K562 (cell line): ENCODE data around the gene TTLL12. TPM values are rescaled to one million over a fixed set of nuclear protein-coding genes. Genes with fewer than 3 reads are reported as not detected.

ENCODE experiments used
- ATAC-seq: fragments of 200-7000 bp; cut with Tn5 transposase; 3 replicates; pipeline ENCODE4 v1.9.1; 2020; ENCODE audit warnings: moderate library complexity
- BruUV-seq: library from RNA; stranded (reverse); fragments of 400-500 nt; replicated peaks from 2 replicates; lab custom pipeline; 2021; lab: Mats Ljungman, UMichigan
- CTCF ChIA-PET: fragments of 300-600 bp; formaldehyde crosslinking; extraction: SDS; loops from one replicate; lab custom pipeline; 2021; ENCODE audit warnings: low intra/inter-chr PET ratio; lab: Yijun Ruan, JAX
- POLR2A ChIA-PET: fragments of 300-600, 350-650 bp; sonication (Branson Sonifier 250); formaldehyde crosslinking; extraction: SDS; loops from one replicate; lab custom pipeline; 2021; ENCODE audit warnings: antibody characterized with exemption, inconsistent platforms; lab: Yijun Ruan, JAX
- DNase-seq, 4 experiments: peaks; one replicate each; pipeline versions ENCODE4 v3.0.0 to v3.0.0-alpha.2; 2011 to 2018; ENCODE audit warnings: low spot score in 3 of 4, mixed read lengths in 3 of 4; ENCODE audit errors: extremely low read depth in 1 of 4
- FAIRE-seq: peaks from 2 replicates; lab custom pipeline; 2011; peaks lifted over from hg19 to GRCh38; lab: Jason Lieb, UNC
- H2AFZ ChIP-seq: 2 replicates; pipeline ENCODE4 v1.6.0; 2011; ENCODE audit warnings: low read depth, low read length, control low read depth, inconsistent platforms
- H3K27ac ChIP-seq: fragments of 200-600 bp; 3 replicates; pipeline ENCODE4 v1.8.0; 2011; ENCODE audit warnings: low read depth, mild to moderate bottlenecking, control low read depth, inconsistent platforms, low read length, moderate library complexity, mixed read lengths; ENCODE audit errors: extremely low read depth
- H3K27me3 ChIP-seq, 2 experiments: fragments of 300-600 bp in 1 of 2; 2 replicates in 1 of 2; 3 replicates in 1 of 2; pipeline versions ENCODE4 v1.6.0 to v1.8.0; 2011; ENCODE audit warnings: inconsistent platforms in 2 of 2, low read length in 2 of 2, mild to moderate bottlenecking in 1 of 2, mixed read lengths in 1 of 2, moderate library complexity in 1 of 2; ENCODE audit not compliant: control insufficient read depth in 2 of 2, insufficient read depth in 2 of 2
- H3K36me3 ChIP-seq: fragments of 300-600 bp; 3 replicates; pipeline ENCODE4 v1.8.0; 2011; ENCODE audit warnings: mild to moderate bottlenecking, low read length, inconsistent platforms; ENCODE audit not compliant: control insufficient read depth, insufficient read depth
- H3K4me1 ChIP-seq, 2 experiments: fragments of 200-600 bp in 1 of 2; replicated peaks in 1 of 2; 2 replicates in 1 of 2; 3 replicates in 1 of 2; pipeline versions ENCODE4 v1.5.1 to v1.8.0; 2011; ENCODE audit warnings: inconsistent platforms in 2 of 2, low read length in 2 of 2, mild to moderate bottlenecking in 1 of 2, mixed read lengths in 1 of 2, moderate library complexity in 1 of 2; ENCODE audit not compliant: control insufficient read depth in 2 of 2, insufficient read depth in 2 of 2
- H3K4me2 ChIP-seq: 2 replicates; pipeline ENCODE4 v1.6.1; 2011; ENCODE audit warnings: low read length, control low read depth, inconsistent platforms, mixed read lengths; ENCODE audit not compliant: insufficient read depth
- H3K4me3 ChIP-seq: fragments of 200-600 bp; sonication (generic), shearing (Covaris generic); 2 replicates; pipeline ENCODE4 v1.5.1; 2016; ENCODE audit warnings: control low read depth, inconsistent platforms
- H3K79me2 ChIP-seq: fragments of 200-600 bp; 3 replicates; pipeline ENCODE4 v1.8.0; 2011; ENCODE audit warnings: low read length, inconsistent platforms; ENCODE audit not compliant: control insufficient read depth, insufficient read depth
- H3K9ac ChIP-seq, 2 experiments: 2 replicates each; pipeline versions ENCODE4 v1.6.0 to v1.6.1; 2011; ENCODE audit warnings: low read depth in 2 of 2, low read length in 2 of 2, control low read depth in 1 of 2, inconsistent platforms in 1 of 2, mild to moderate bottlenecking in 1 of 2, mixed read lengths in 1 of 2; ENCODE audit not compliant: insufficient read depth in 1 of 2
- H3K9me1 ChIP-seq: one replicate; pipeline ENCODE4 v1.6.0; 2011; ENCODE audit warnings: inconsistent platforms, mild to moderate bottlenecking, low read length, moderate library complexity; ENCODE audit not compliant: control insufficient read depth, insufficient read depth
- H3K9me3 ChIP-seq: replicated peaks from 2 replicates; pipeline ENCODE4 v1.5.1; 2011; ENCODE audit warnings: low read depth, low read length, inconsistent platforms; ENCODE audit not compliant: control insufficient read depth, insufficient read depth
- H4K20me1 ChIP-seq: replicated peaks from 2 replicates; pipeline ENCODE4 v1.6.1; 2011; ENCODE audit warnings: low read length, inconsistent platforms, mixed read lengths; ENCODE audit not compliant: control insufficient read depth, insufficient read depth
- ARID1B ChIP-seq: fragments of 450-650 bp; IDR thresholded peaks from 2 replicates; pipeline ENCODE4 v1.6.1; 2016; ENCODE audit warnings: antibody characterized with exemption, mild to moderate bottlenecking, inconsistent platforms
- CBFA2T2 ChIP-seq: fragments of 450-650 bp; conservative IDR thresholded peaks from 2 replicates; pipeline ENCODE4 v1.6.1; 2017; ENCODE audit warnings: mild to moderate bottlenecking
- CBFA2T3 ChIP-seq: fragments of 450-650 bp; IDR thresholded peaks from 2 replicates; pipeline ENCODE4 v1.6.1; 2017
- NCOR1 ChIP-seq: fragments of 450-650 bp; IDR thresholded peaks from 2 replicates; pipeline ENCODE4 v1.6.1; 2016; ENCODE audit warnings: mild to moderate bottlenecking, moderate library complexity
- NFIC ChIP-seq: fragments of 450-650 bp; IDR thresholded peaks from 2 replicates; pipeline ENCODE4 v1.6.1; 2017; ENCODE audit warnings: mild to moderate bottlenecking, inconsistent platforms
- PHB ChIP-seq: fragments of 250-450 bp; sonication (Bioruptor Pico); IDR thresholded peaks from 2 replicates; pipeline ENCODE4 v1.5.0; 2021
- POLR2G ChIP-seq: fragments of 200-400 bp; formaldehyde crosslinking; IDR thresholded peaks from 2 replicates; pipeline ENCODE4 v1.6.1; 2017; ENCODE audit warnings: low read depth, mild to moderate bottlenecking, antibody characterized with exemption, low read length, moderate library complexity
- PTRF ChIP-seq: fragments of 450-650 bp; IDR thresholded peaks from 2 replicates; pipeline ENCODE4 v1.6.1; 2016; ENCODE audit warnings: mild to moderate bottlenecking, missing genetic modification characterization, missing compliant biosample characterization
- SIN3B ChIP-seq: fragments of 450-650 bp; IDR thresholded peaks from 2 replicates; pipeline ENCODE4 v1.6.1; 2017; ENCODE audit warnings: low read depth, mild to moderate bottlenecking, moderate library complexity
- TCF3 ChIP-seq: sonication (generic); formaldehyde crosslinking; IDR thresholded peaks from 2 replicates; pipeline ENCODE4 v1.4.0; 2020; ENCODE audit warnings: mild to moderate bottlenecking, missing genetic modification reagents
- WGBS: fragments of 100-300 bp; shearing (Covaris generic); methylation state at CpG from one replicate; pipeline ENCODE4 v1.1.6; 2016; ENCODE audit warnings: low coverage, mixed read lengths; ENCODE audit not compliant: insufficient coverage; ENCODE audit errors: missing lambda C conversion rate; 5-methylcytosine and 5-hydroxymethylcytosine counted together
- in situ Hi-C: fragments of 300-500 bp; cut with MboI; formaldehyde crosslinking; loops from 4 replicates; pipeline ENCODE4 v1.15.0; 2018; ENCODE audit warnings: inconsistent platforms, mixed read lengths
- intact Hi-C: fragments of 100-400 bp; cut with micrococcal nuclease; formaldehyde crosslinking; loops from 2 replicates; pipeline ENCODE4 v1.14.2; 2022
- polyA plus RNA-seq, 8 experiments: library from polyadenylated mRNA; depleted of rRNA in 4 of 8; stranded (reverse) in 5 of 8; unstranded in 3 of 8; fragments of >200 nt; fragmentation: Nextera tagmentation in 2 of 8; fragmentation: Illumina TruSeq in 1 of 8; extraction: Ambion mirVana in 2 of 8; extraction: Trizol in 1 of 8; gene quantifications; 2 replicates each; pipeline versions ENCODE4 v1.2.1 to v1.2.3, GENCODE V29; 2011 to 2014; ENCODE audit warnings: inconsistent platforms in 1 of 8, missing spikeins in 1 of 8
- total RNA-seq, 7 experiments: library from RNA; depleted of rRNA in 6 of 7; stranded (reverse); fragments of >200 nt in 6 of 7; fragmentation: Illumina TruSeq in 2 of 7; extraction: Trizol in 2 of 7; gene quantifications; 2 replicates each; pipeline versions ENCODE4 v1.2.1 to v1.2.3, GENCODE V29; 2011 to 2021; ENCODE audit warnings: low replicate concordance in 1 of 7
- TF ChIP-seq, protein P1 (sequence below): sonication (generic); formaldehyde crosslinking; IDR thresholded peaks from 2 replicates; pipeline ENCODE4 v1.8.0; 2022; ENCODE audit warnings: mild to moderate bottlenecking, missing genetic modification reagents
- TF ChIP-seq, protein P2 (sequence below): sonication (generic); formaldehyde crosslinking; IDR thresholded peaks from 2 replicates; pipeline ENCODE4 v1.8.0; 2023; ENCODE audit warnings: missing genetic modification reagents, mild to moderate bottlenecking, borderline replicate concordance
- TF ChIP-seq, protein P3 (sequence below): fragments of 200-800 bp; sonication (Bioruptor generic); IDR thresholded peaks from 2 replicates; pipeline ENCODE4 v1.6.1; 2017; ENCODE audit warnings: missing genetic modification characterization, missing compliant biosample characterization

The TTLL12 gene
- total and polyA plus RNA-seq, 9 of the 15 experiments (the other 6 are each of a cell fraction or from before 2014, with no cell fraction given), result 1.3 to 128 (median 43.0) TPM

DNA sequence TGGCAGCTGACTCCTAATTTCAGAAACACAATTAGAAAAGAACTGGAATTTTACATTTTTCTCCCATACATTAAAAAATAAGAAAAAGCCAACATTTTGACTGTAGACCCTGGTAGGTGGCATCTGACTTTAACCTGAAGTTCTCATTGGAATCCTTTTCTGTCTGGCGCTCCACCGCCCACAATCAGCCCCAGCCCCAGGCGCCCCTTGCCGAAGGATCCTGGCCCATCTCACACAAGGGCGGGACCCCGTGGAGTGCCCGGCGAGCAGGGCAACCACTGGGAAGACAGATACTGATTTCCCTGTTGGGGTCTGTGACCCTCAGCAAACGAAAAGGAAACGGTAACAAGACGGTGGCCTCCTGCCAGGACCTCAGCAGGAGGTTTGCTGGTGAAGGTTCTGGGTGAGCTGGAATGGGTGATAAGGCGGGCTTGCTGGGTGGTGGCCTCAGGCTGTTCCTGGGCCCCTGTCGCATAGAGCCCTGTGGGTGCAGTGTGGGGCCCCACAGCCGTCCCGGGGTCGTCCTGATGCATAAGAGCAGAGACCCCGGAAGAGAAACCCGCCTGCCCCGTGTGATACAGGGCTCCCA lies 19.8 kb downstream of the TTLL12 start:
- ChIA-PET CTCF (no interaction called here), POLR2A (interaction anchor here (1.1 kb wide), 1 partner anchor 15 kb away, joined by 3 read pairs; no protein-coding TSS in a partner anchor)
- Histone ChIP-seq H3K4me3 (no peak overlapping the region), H3K9ac (peak overlapping the region in 1 of 2 experiments; percentile 77; a peak in 2 of 4 replicates), H3K4me2 (no peak overlapping the region; the same call in 1 of the 2 replicates), H3K27ac (no peak overlapping the region), H3K36me3 (peaks cover 59% of the 10 kb centered on the region; the same call in 2 of the 3 replicates), H3K9me1 (no peaks in the 10 kb centered on the region), H3K4me1 (peaks cover 11 to 75% of the 10 kb centered on the region in 2 experiments), H3K79me2 (no peaks in the 10 kb centered on the region), H3K27me3 (no peaks in the 10 kb centered on the region), H2AFZ (no peak overlapping the region), H4K20me1 (no peaks in the 10 kb centered on the region), H3K9me3 (no peaks in the 10 kb centered on the region)
- no peak for TF ChIP-seq SIN3B
- TF ChIP-seq PHB, result no peak
- TF ChIP-seq, protein P1, sequence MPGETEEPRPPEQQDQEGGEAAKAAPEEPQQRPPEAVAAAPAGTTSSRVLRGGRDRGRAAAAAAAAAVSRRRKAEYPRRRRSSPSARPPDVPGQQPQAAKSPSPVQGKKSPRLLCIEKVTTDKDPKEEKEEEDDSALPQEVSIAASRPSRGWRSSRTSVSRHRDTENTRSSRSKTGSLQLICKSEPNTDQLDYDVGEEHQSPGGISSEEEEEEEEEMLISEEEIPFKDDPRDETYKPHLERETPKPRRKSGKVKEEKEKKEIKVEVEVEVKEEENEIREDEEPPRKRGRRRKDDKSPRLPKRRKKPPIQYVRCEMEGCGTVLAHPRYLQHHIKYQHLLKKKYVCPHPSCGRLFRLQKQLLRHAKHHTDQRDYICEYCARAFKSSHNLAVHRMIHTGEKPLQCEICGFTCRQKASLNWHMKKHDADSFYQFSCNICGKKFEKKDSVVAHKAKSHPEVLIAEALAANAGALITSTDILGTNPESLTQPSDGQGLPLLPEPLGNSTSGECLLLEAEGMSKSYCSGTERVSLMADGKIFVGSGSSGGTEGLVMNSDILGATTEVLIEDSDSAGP (CRISPR knock-in tag), result no peak
- peak; percentile 23; the same call in 1 of the 2 replicates for TF ChIP-seq CBFA2T2
- TF ChIP-seq NFIC, result peak; percentile 78
- no peak for TF ChIP-seq PTRF
- TF ChIP-seq, protein P2, sequence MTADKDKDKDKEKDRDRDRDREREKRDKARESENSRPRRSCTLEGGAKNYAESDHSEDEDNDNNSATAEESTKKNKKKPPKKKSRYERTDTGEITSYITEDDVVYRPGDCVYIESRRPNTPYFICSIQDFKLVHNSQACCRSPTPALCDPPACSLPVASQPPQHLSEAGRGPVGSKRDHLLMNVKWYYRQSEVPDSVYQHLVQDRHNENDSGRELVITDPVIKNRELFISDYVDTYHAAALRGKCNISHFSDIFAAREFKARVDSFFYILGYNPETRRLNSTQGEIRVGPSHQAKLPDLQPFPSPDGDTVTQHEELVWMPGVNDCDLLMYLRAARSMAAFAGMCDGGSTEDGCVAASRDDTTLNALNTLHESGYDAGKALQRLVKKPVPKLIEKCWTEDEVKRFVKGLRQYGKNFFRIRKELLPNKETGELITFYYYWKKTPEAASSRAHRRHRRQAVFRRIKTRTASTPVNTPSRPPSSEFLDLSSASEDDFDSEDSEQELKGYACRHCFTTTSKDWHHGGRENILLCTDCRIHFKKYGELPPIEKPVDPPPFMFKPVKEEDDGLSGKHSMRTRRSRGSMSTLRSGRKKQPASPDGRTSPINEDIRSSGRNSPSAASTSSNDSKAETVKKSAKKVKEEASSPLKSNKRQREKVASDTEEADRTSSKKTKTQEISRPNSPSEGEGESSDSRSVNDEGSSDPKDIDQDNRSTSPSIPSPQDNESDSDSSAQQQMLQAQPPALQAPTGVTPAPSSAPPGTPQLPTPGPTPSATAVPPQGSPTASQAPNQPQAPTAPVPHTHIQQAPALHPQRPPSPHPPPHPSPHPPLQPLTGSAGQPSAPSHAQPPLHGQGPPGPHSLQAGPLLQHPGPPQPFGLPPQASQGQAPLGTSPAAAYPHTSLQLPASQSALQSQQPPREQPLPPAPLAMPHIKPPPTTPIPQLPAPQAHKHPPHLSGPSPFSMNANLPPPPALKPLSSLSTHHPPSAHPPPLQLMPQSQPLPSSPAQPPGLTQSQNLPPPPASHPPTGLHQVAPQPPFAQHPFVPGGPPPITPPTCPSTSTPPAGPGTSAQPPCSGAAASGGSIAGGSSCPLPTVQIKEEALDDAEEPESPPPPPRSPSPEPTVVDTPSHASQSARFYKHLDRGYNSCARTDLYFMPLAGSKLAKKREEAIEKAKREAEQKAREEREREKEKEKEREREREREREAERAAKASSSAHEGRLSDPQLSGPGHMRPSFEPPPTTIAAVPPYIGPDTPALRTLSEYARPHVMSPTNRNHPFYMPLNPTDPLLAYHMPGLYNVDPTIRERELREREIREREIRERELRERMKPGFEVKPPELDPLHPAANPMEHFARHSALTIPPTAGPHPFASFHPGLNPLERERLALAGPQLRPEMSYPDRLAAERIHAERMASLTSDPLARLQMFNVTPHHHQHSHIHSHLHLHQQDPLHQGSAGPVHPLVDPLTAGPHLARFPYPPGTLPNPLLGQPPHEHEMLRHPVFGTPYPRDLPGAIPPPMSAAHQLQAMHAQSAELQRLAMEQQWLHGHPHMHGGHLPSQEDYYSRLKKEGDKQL (CRISPR knock-in tag), result no peak
- 0 out of 2 replicates have a peak, but pooled peaks have one; percentile 16 for TF ChIP-seq TCF3
- peak; percentile 66 for TF ChIP-seq CBFA2T3
- TF ChIP-seq, protein P3, sequence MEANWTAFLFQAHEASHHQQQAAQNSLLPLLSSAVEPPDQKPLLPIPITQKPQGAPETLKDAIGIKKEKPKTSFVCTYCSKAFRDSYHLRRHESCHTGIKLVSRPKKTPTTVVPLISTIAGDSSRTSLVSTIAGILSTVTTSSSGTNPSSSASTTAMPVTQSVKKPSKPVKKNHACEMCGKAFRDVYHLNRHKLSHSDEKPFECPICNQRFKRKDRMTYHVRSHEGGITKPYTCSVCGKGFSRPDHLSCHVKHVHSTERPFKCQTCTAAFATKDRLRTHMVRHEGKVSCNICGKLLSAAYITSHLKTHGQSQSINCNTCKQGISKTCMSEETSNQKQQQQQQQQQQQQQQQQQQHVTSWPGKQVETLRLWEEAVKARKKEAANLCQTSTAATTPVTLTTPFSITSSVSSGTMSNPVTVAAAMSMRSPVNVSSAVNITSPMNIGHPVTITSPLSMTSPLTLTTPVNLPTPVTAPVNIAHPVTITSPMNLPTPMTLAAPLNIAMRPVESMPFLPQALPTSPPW (CRISPR knock-in tag), result no peak
- peak; percentile 14; the same call in 1 of the 2 replicates for TF ChIP-seq POLR2G
- TF ChIP-seq NCOR1, result peak; percentile 31; the same call in 1 of the 2 replicates
- peak; percentile 33; the same call in 1 of the 2 replicates for TF ChIP-seq ARID1B
- BruUV-seq, result no TSS peak
- FAIRE-seq (peak; percentile 67), ATAC-seq (peak; percentile 21), DNase-seq (peak in 1 of 4 experiments; percentile 70)
- WGBS, result 29% methylated on average over 15 of the region's 19 CpGs
- in situ Hi-C loops (no loop called here), intact Hi-C loops (no loop called here)
